GM23338 (cell line): ENCODE data around the gene NR3C1. TPM values are rescaled to one million over a fixed set of nuclear protein-coding genes. Genes with fewer than 3 reads are reported as not detected.

ENCODE experiments used
- ATAC-seq: fragments of 200-7000 bp; cut with Tn5 transposase; 3 replicates; pipeline ENCODE4 v1.9.1; 2020
- DNase-seq: peaks from one replicate; pipeline ENCODE4 v3.0.0-alpha.2; 2015; ENCODE audit warnings: low spot score
- H2AFZ ChIP-seq: fragments of 200-600 bp; sonication (generic); 2 replicates; pipeline ENCODE4 v1.8.0; 2016; ENCODE audit warnings: antibody characterized with exemption, mild to moderate bottlenecking, moderate library complexity
- H3F3A ChIP-seq: fragments of 200-600 bp; sonication (generic); replicated peaks from 2 replicates; pipeline ENCODE4 v1.8.0; 2017; ENCODE audit warnings: antibody characterized with exemption, mixed run types, low read depth
- H3K27ac ChIP-seq: fragments of 200-600 bp; sonication (generic); 2 replicates; pipeline ENCODE4 v1.6.1; 2016; ENCODE audit warnings: low read depth
- H3K27me3 ChIP-seq: fragments of 200-600 bp; sonication (generic); 2 replicates; pipeline ENCODE4 v1.8.0; 2016; ENCODE audit warnings: mild to moderate bottlenecking, mixed run types, moderate library complexity; ENCODE audit not compliant: insufficient read depth
- H3K36me3 ChIP-seq: fragments of 200-600 bp; sonication (generic); 2 replicates; pipeline ENCODE4 v1.8.0; 2016; ENCODE audit warnings: mild to moderate bottlenecking; ENCODE audit not compliant: insufficient read depth
- H3K4me1 ChIP-seq: fragments of 200-600 bp; sonication (generic); 2 replicates; pipeline ENCODE4 v1.8.0; 2016; ENCODE audit warnings: mild to moderate bottlenecking, moderate library complexity; ENCODE audit not compliant: insufficient read depth
- H3K4me2 ChIP-seq: fragments of 200-600 bp; sonication (generic); 2 replicates; pipeline ENCODE4 v1.7.1; 2017; ENCODE audit warnings: mixed run types
- H3K4me3 ChIP-seq: fragments of 200-600 bp; sonication (generic); 2 replicates; pipeline ENCODE4 v1.6.1; 2016; ENCODE audit warnings: mixed run types
- H3K79me2 ChIP-seq: fragments of 200-600 bp; sonication (generic); replicated peaks from 2 replicates; pipeline ENCODE4 v1.8.0; 2017; ENCODE audit warnings: mild to moderate bottlenecking; ENCODE audit not compliant: insufficient read depth
- H3K9me2 ChIP-seq: fragments of 200-600 bp; sonication (generic); 2 replicates; pipeline ENCODE4 v1.8.0; 2017; ENCODE audit not compliant: insufficient read depth
- H4K20me1 ChIP-seq: fragments of 200-600 bp; sonication (generic); replicated peaks from 2 replicates; pipeline ENCODE4 v1.8.0; 2017; ENCODE audit warnings: mild to moderate bottlenecking; ENCODE audit not compliant: insufficient read depth
- H3K27ac Mint-ChIP-seq: 2 replicates; pipeline ENCODE4 v1.8.0; 2020; ENCODE audit warnings: inconsistent platforms, mild to moderate bottlenecking, moderate library complexity, mixed read lengths
- H3K27me3 Mint-ChIP-seq: 3 replicates; pipeline ENCODE4 v1.8.0; 2022; ENCODE audit warnings: low read depth, mild to moderate bottlenecking, moderate library complexity, mixed read lengths, inconsistent platforms; ENCODE audit not compliant: insufficient read depth, poor library complexity
- H3K36me3 Mint-ChIP-seq: 3 replicates; pipeline ENCODE4 v1.8.0; 2021; ENCODE audit warnings: low read depth, mild to moderate bottlenecking, inconsistent platforms, moderate library complexity, mixed read lengths
- H3K4me1 Mint-ChIP-seq: 3 replicates; pipeline ENCODE4 v1.8.0; 2020; ENCODE audit warnings: mild to moderate bottlenecking, inconsistent platforms, mixed read lengths
- H3K4me3 Mint-ChIP-seq: 3 replicates; pipeline ENCODE4 v1.8.0; 2021; ENCODE audit warnings: moderate library complexity, mild to moderate bottlenecking, inconsistent platforms, mixed read lengths
- H3K9me3 Mint-ChIP-seq: 3 replicates; pipeline ENCODE4 v1.8.0; 2020; ENCODE audit warnings: moderate library complexity, mild to moderate bottlenecking, inconsistent platforms, mixed read lengths
- CREB1 ChIP-seq: fragments of 250-450 bp; sonication (Bioruptor Pico); IDR thresholded peaks from 2 replicates; pipeline ENCODE4 v1.5.0; 2020; ENCODE audit warnings: low read depth, mild to moderate bottlenecking, moderate library complexity
- CTCF ChIP-seq, 2 experiments: fragments of 200-600 bp in 1 of 2; sonication (generic) in 1 of 2; conservative IDR thresholded peaks; 2 replicates each; pipeline versions ENCODE4 v1.5.1 to v1.6.1; 2016 to 2017; ENCODE audit warnings: antibody characterized with exemption in 2 of 2, low read depth in 2 of 2, mild to moderate bottlenecking in 2 of 2, moderate library complexity in 1 of 2
- ETS1 ChIP-seq: IDR thresholded peaks from 2 replicates; pipeline ENCODE4 v1.6.1; 2016; ENCODE audit warnings: antibody characterized with exemption
- EZH2 ChIP-seq: fragments of 200-600 bp; sonication (generic); IDR thresholded peaks from one replicate; pipeline ENCODE4 v1.8.0; 2017; ENCODE audit warnings: antibody characterized with exemption, mild to moderate bottlenecking, low read depth; ENCODE audit not compliant: unreplicated experiment
- EZH2phosphoT487 ChIP-seq: fragments of 200-600 bp; sonication (generic); IDR thresholded peaks from one replicate; pipeline ENCODE4 v1.8.1; 2018; ENCODE audit warnings: antibody characterized with exemption; ENCODE audit not compliant: unreplicated experiment
- NANOG ChIP-seq: IDR thresholded peaks from 2 replicates; pipeline ENCODE4 v1.6.1; 2016; ENCODE audit warnings: antibody characterized with exemption, borderline replicate concordance
- ZNF114 ChIP-seq: fragments of 250-450 bp; sonication (Bioruptor Pico); IDR thresholded peaks from 2 replicates; pipeline ENCODE4 v1.5.0; 2020; ENCODE audit warnings: mild to moderate bottlenecking, moderate library complexity
- ZNF331 ChIP-seq: fragments of 250-450 bp; sonication (Bioruptor Pico); IDR thresholded peaks from 2 replicates; pipeline ENCODE4 v1.5.0; 2020; ENCODE audit warnings: low read depth, mild to moderate bottlenecking, moderate library complexity
- ZNF462 ChIP-seq: fragments of 250-450 bp; sonication (Bioruptor Pico); IDR thresholded peaks from 2 replicates; pipeline ENCODE4 v1.5.0; 2020; ENCODE audit warnings: mild to moderate bottlenecking, moderate library complexity
- polyA plus RNA-seq: library from polyadenylated mRNA; unstranded; fragments of >200 nt; fragmentation: Nextera tagmentation; extraction: Ambion mirVana; gene quantifications from 2 replicates; pipeline ENCODE4 v1.2.1, GENCODE V29; 2016
- total RNA-seq: library from RNA; depleted of rRNA; stranded (reverse); fragments of >200 nt; shearing (Covaris generic); gene quantifications from 2 replicates; pipeline ENCODE4 v1.2.3, GENCODE V29; 2014

Gene NR3C1
- total and polyA plus RNA-seq, 2 experiments from 2014 or later = 1.2 to 4.6 TPM

GRCh38 chr5:143248822-143249579, 154.5 kb downstream of the NR3C1 start:
- Histone ChIP-seq H3K27ac (no peak overlapping the region), H4K20me1 (no peaks in the 10 kb centered on the region), H3K4me3 (no peak overlapping the region), H3K4me2 (no peak overlapping the region), H3K36me3 (no peaks in the 10 kb centered on the region), H3K27me3 (no peaks in the 10 kb centered on the region), H3K79me2 (no peaks in the 10 kb centered on the region), H2AFZ (no peak overlapping the region), H3K9me2 (0 out of 2 replicates have a peak, but pooled peaks cover 11% of the 10 kb centered on the region), H3F3A (no peaks in the 10 kb centered on the region), H3K4me1 (no peaks in the 10 kb centered on the region)
- no peak for DNase-seq
- ATAC-seq = no peak
- Mint-ChIP-seq H3K27me3 (peaks cover 8% of the 10 kb centered on the region), H3K4me3 (no peak overlapping the region), H3K9me3 (no peaks in the 10 kb centered on the region; the same call in 1 of the 3 replicates), H3K4me1 (peaks cover 7% of the 10 kb centered on the region), H3K27ac (no peak overlapping the region; the same call in 1 of the 2 replicates), H3K36me3 (no peaks in the 10 kb centered on the region)
- no peak for TF ChIP-seq ZNF114 (CRISPR knock-in tag)

- Histone ChIP-seq H2AFZ (no peak overlapping the region), H4K20me1 (no peaks in the 10 kb centered on the region), H3K4me2 (no peak overlapping the region), H3K79me2 (no peaks in the 10 kb centered on the region), H3K9me2 (0 out of 2 replicates have a peak, but pooled peaks cover 11% of the 10 kb centered on the region), H3K27ac (no peak overlapping the region), H3F3A (no peaks in the 10 kb centered on the region), H3K4me1 (no peaks in the 10 kb centered on the region), H3K4me3 (no peak overlapping the region), H3K27me3 (no peaks in the 10 kb centered on the region), H3K36me3 (no peaks in the 10 kb centered on the region)
- peaks cover 8% of the 10 kb centered on the region for H3K27me3 Mint-ChIP-seq
- H3K36me3 Mint-ChIP-seq = no peaks in the 10 kb centered on the region
- H3K9me3 Mint-ChIP-seq = no peaks in the 10 kb centered on the region; the same call in 1 of the 3 replicates
- DNase-seq (no peak), ATAC-seq (no peak)
- H3K4me3 Mint-ChIP-seq = no peak overlapping the region
- no peak overlapping the region for H3K27ac Mint-ChIP-seq
- peaks cover 7% of the 10 kb centered on the region for H3K4me1 Mint-ChIP-seq
- TF ChIP-seq ETS1 (no peak), CTCF (conservative IDR thresholded peaks at IDR 0.05; ENCODE audit: low read depth in 2 of 2) (no peak), ZNF114 (CRISPR knock-in tag) (no peak), ZNF462 (CRISPR knock-in tag) (no peak), NANOG (no peak), EZH2 (no peak), ZNF331 (CRISPR knock-in tag) (no peak), EZH2phosphoT487 (no peak), CREB1 (no peak)
Observed at GRCh38 chr5:143248391-143248790, 155.1 kb downstream of the NR3C1 start.
